ENCODE data around the gene PF4V1. TPM values are rescaled to one million over a fixed set of nuclear protein-coding genes. Genes with fewer than 3 reads are reported as not detected.

The PF4V1 gene
- total RNA-seq, 2 donors from 2014 or later: not detected

DNA sequence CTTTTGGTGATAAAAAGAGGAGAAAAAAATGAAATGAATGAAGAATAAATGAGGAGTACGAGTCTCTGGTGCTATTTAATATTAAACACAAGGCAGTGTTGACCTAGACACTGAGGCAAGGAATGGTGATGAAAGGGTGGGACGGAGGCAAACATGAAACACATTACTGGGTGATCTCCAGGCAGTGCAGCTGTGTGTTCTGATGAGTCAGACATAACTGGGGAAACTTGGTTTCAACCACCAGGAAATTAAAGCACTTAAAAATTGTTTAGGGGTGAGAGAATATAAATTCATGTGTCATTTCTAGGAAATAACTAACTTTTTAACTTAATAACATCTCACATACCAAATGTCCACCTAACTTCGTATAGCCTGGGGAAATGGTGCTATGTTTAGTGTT lies 36.3 kb upstream of the PF4V1 start:
- DNase-seq (ENCODE audit: low spot score) (no peak), ATAC-seq (ENCODE audit: insufficient number of reproducible peaks, low FRiP score, low read depth) (no peak)
- Histone ChIP-seq H3K9me3 (no peaks in the 10 kb centered on the region), H3K36me3 (no peaks in the 10 kb centered on the region), H3K27me3 (replicated peaks; ENCODE audit: insufficient read depth) (no peaks in the 10 kb centered on the region), H3K27ac (no peak overlapping the region), H3K4me1 (ENCODE audit: control insufficient read depth in 1 of 2, low read depth in 2 of 2) (no peaks in the 10 kb centered on the region), H3K4me3 (no peak overlapping the region)
- TF ChIP-seq CTCF (IDR thresholded peaks at IDR 0.05): no peak

GRCh38 chr4:73817341-73817740 lies 35.8 kb upstream of the PF4V1 start:
- no peaks in the 10 kb centered on the region for H3K36me3 ChIP-seq
- no peak for TF ChIP-seq CTCF (IDR thresholded peaks at IDR 0.05)
- H3K27ac ChIP-seq: no peak overlapping the region
- H3K27me3 ChIP-seq (replicated peaks; ENCODE audit: insufficient read depth): no peaks in the 10 kb centered on the region
- DNase-seq (ENCODE audit: low spot score): no peak
- no peak overlapping the region for H3K4me3 ChIP-seq
- no peak for ATAC-seq (ENCODE audit: insufficient number of reproducible peaks, low FRiP score, low read depth)
- no peaks in the 10 kb centered on the region for H3K9me3 ChIP-seq
- no peaks in the 10 kb centered on the region for H3K4me1 ChIP-seq (ENCODE audit: control insufficient read depth in 1 of 2, low read depth in 2 of 2)

DNA sequence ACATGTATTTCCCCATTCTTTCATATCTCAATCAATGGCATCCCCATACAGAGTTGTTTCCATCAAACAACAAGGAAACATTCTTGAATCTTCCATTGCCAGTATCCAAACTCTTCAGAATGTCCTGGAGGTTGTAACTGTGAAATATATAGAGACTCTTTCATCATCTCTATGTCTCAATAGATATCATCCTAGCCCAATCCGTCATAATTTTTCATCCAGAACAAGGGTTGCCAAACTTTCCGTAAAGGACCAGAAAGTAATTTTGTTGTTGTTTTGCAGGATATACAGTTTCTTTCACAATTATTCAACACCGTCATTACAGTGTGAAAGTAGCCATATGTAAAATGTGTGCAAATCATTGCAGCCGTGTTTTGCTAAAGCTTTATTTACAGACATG lies 31.8 kb upstream of the PF4V1 start:
- Histone ChIP-seq H3K4me1 (ENCODE audit: control insufficient read depth in 1 of 2, low read depth in 2 of 2) (no peaks in the 10 kb centered on the region), H3K4me3 (no peak overlapping the region), H3K27me3 (replicated peaks; ENCODE audit: insufficient read depth) (no peaks in the 10 kb centered on the region), H3K27ac (no peak overlapping the region), H3K9me3 (no peaks in the 10 kb centered on the region), H3K36me3 (no peaks in the 10 kb centered on the region)
- no peak for ATAC-seq (ENCODE audit: insufficient number of reproducible peaks, low FRiP score, low read depth)
- DNase-seq (ENCODE audit: low spot score): no peak
- no peak for TF ChIP-seq CTCF (IDR thresholded peaks at IDR 0.05)

DNA sequence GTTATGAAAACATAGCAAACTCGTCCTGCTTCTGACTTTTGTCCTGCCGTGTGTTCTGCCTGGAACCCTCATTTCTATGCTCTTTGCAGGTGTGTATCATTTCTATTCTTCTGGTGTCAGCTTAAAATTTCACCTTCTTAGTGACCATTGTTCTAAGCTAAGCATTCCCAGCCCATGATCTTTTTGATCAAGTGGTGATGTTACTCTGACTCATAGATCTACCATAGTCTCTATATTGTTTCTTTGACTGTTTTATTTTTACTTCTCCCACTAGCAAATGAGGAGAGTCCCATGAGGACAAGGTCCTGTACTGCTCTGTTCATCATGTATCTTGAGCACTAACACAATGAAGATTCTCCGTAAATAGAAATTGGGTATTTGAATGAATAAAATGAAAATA lies 30.7 kb upstream of the PF4V1 start:
- no peak for DNase-seq (ENCODE audit: low spot score)
- no peak overlapping the region for H3K4me3 ChIP-seq
- ATAC-seq (ENCODE audit: insufficient number of reproducible peaks, low FRiP score, low read depth): no peak
- H3K36me3 ChIP-seq: no peaks in the 10 kb centered on the region
- no peak for TF ChIP-seq CTCF (IDR thresholded peaks at IDR 0.05)
- no peaks in the 10 kb centered on the region for H3K4me1 ChIP-seq (ENCODE audit: control insufficient read depth in 1 of 2, low read depth in 2 of 2)
- H3K9me3 ChIP-seq: no peaks in the 10 kb centered on the region
- H3K27me3 ChIP-seq (replicated peaks; ENCODE audit: insufficient read depth): no peaks in the 10 kb centered on the region
- no peak overlapping the region for H3K27ac ChIP-seq

GRCh38 chr4:73822812-73823504 lies 30.1 kb upstream of the PF4V1 start:
- H3K4me1 ChIP-seq (ENCODE audit: control insufficient read depth in 1 of 2, low read depth in 2 of 2): no peaks in the 10 kb centered on the region
- TF ChIP-seq CTCF (IDR thresholded peaks at IDR 0.05): no peak
- peaks cover 4% of the 10 kb centered on the region for H3K9me3 ChIP-seq
- no peak overlapping the region for H3K4me3 ChIP-seq
- ATAC-seq (ENCODE audit: insufficient number of reproducible peaks, low FRiP score, low read depth) (no peak), DNase-seq (ENCODE audit: low spot score) (no peak)
- no peaks in the 10 kb centered on the region for H3K36me3 ChIP-seq
- no peaks in the 10 kb centered on the region for H3K27me3 ChIP-seq (replicated peaks; ENCODE audit: insufficient read depth)
- no peak overlapping the region for H3K27ac ChIP-seq

Data from thoracic aorta (tissue), 2 donors.